GM12878 (cell line): ENCODE results near the gene FMC1. TPM values are rescaled to one million over a fixed set of nuclear protein-coding genes. Genes with fewer than 3 reads are reported as not detected.
A peak's percentile ranks its signal among the peaks of the same experiment; 100 is the strongest.

Experiments
- ATF3 ChIP-seq: IDR thresholded peaks from 2 replicates; pipeline ENCODE4 v1.6.1; 2011; ENCODE audit warnings: low read depth, mild to moderate bottlenecking, low read length, moderate library complexity, borderline replicate concordance; ENCODE audit errors: extremely low read depth
- ATF7 ChIP-seq: fragments of 450-650 bp; IDR thresholded peaks from 2 replicates; pipeline ENCODE4 v1.6.1; 2016; ENCODE audit warnings: low read depth, mild to moderate bottlenecking
- BRCA1 ChIP-seq: IDR thresholded peaks from 2 replicates; pipeline ENCODE4 v1.6.1; 2011; ENCODE audit warnings: low read depth, low read length, improper control_type of control experiment
- CBX5 ChIP-seq: sonication (generic); IDR thresholded peaks from 2 replicates; pipeline ENCODE4 v1.6.1; 2016; ENCODE audit warnings: low read depth, moderate library complexity, mild to moderate bottlenecking, inconsistent platforms
- CHD1 ChIP-seq: IDR thresholded peaks from 2 replicates; pipeline ENCODE4 v1.6.1; 2012; ENCODE audit warnings: low read depth, low read length, improper control_type of control experiment
- CREB1 ChIP-seq: IDR thresholded peaks from 2 replicates; pipeline ENCODE4 v1.6.1; 2012; ENCODE audit warnings: low read depth, mild to moderate bottlenecking, inconsistent platforms
- FOXK2 ChIP-seq: fragments of 450-650 bp; IDR thresholded peaks from 2 replicates; pipeline ENCODE4 v1.6.1; 2017; ENCODE audit warnings: mild to moderate bottlenecking, moderate library complexity
- HDAC2 ChIP-seq: fragments of 200-600 bp; sonication (generic); IDR thresholded peaks from 2 replicates; pipeline ENCODE4 v1.6.1; 2017
- IKZF2 ChIP-seq, 2 experiments: fragments of 450-650 bp; IDR thresholded peaks; 2 replicates each; pipeline ENCODE4 v1.6.1; 2017; ENCODE audit warnings: mild to moderate bottlenecking in 2 of 2, moderate library complexity in 2 of 2
- IRF4 ChIP-seq: IDR thresholded peaks from 2 replicates; pipeline ENCODE4 v1.6.1; 2011; ENCODE audit warnings: low read depth, low read length
- NKRF ChIP-seq: fragments of 450-650 bp; conservative IDR thresholded peaks from 2 replicates; pipeline ENCODE4 v1.6.1; 2017; ENCODE audit warnings: mild to moderate bottlenecking, moderate library complexity
- NR2F1 ChIP-seq: fragments of 450-650 bp; conservative IDR thresholded peaks from 2 replicates; pipeline ENCODE4 v1.6.1; 2017; ENCODE audit warnings: mild to moderate bottlenecking
- NRF1 ChIP-seq: conservative IDR thresholded peaks from 2 replicates; pipeline ENCODE4 v1.6.1; 2011; ENCODE audit warnings: mild to moderate bottlenecking, low read depth, low read length, improper control_type of control experiment
- PAX8 ChIP-seq: fragments of 450-650 bp; IDR thresholded peaks from 2 replicates; pipeline ENCODE4 v1.6.1; 2017; ENCODE audit warnings: mild to moderate bottlenecking, moderate library complexity
- POLR2AphosphoS5 ChIP-seq: IDR thresholded peaks from 2 replicates; pipeline ENCODE4 v1.6.1; 2011; ENCODE audit warnings: mild to moderate bottlenecking, low read length, inconsistent platforms
- PRDM15 ChIP-seq: fragments of 450-650 bp; formaldehyde crosslinking; IDR thresholded peaks from 2 replicates; pipeline ENCODE4 v1.4.0; 2020; ENCODE audit warnings: mild to moderate bottlenecking, moderate library complexity
- RAD51 ChIP-seq: fragments of 450-650 bp; IDR thresholded peaks from 2 replicates; pipeline ENCODE4 v1.6.1; 2016; ENCODE audit warnings: moderate library complexity, mild to moderate bottlenecking, inconsistent platforms
- RFX5 ChIP-seq: IDR thresholded peaks from 2 replicates; pipeline ENCODE4 v1.6.1; 2011; ENCODE audit warnings: low read depth, low read length, improper control_type of control experiment
- RUNX3 ChIP-seq: IDR thresholded peaks from 2 replicates; pipeline ENCODE4 v1.6.1; 2012; ENCODE audit warnings: low read length, inconsistent platforms
- STAT1 ChIP-seq: fragments of 450-650 bp; conservative IDR thresholded peaks from 2 replicates; pipeline ENCODE4 v1.6.1; 2014; ENCODE audit warnings: antibody characterized with exemption, mild to moderate bottlenecking
- SUPT20H ChIP-seq: IDR thresholded peaks from 2 replicates; pipeline ENCODE4 v1.6.1; 2011; ENCODE audit warnings: low read depth, mild to moderate bottlenecking, low read length, moderate library complexity, borderline replicate concordance; ENCODE audit not compliant: control insufficient read depth
- TCF7 ChIP-seq: IDR thresholded peaks from 2 replicates; pipeline ENCODE4 v1.6.1; 2014; ENCODE audit warnings: antibody characterized with exemption, borderline replicate concordance
- USF2 ChIP-seq: IDR thresholded peaks from 2 replicates; pipeline ENCODE4 v1.6.1; 2011; ENCODE audit warnings: low read depth, low read length, improper control_type of control experiment, borderline replicate concordance
- YY1 ChIP-seq: IDR thresholded peaks from 2 replicates; pipeline ENCODE4 v1.6.1; 2011; ENCODE audit warnings: low read depth, mild to moderate bottlenecking, low read length
- ZBED1 ChIP-seq: IDR thresholded peaks from 2 replicates; pipeline ENCODE4 v1.6.1; 2016; ENCODE audit warnings: borderline replicate concordance
- ZNF24 ChIP-seq: fragments of 450-650 bp; IDR thresholded peaks from 2 replicates; pipeline ENCODE4 v1.6.1; 2017; ENCODE audit warnings: antibody characterized with exemption, mild to moderate bottlenecking
- polyA plus RNA-seq, 11 experiments: library from polyadenylated mRNA; depleted of rRNA in 4 of 11; unstranded in 6 of 11; stranded (reverse) in 5 of 11; fragments of >200 nt; fragmentation: Nextera tagmentation in 4 of 11; fragmentation: Illumina TruSeq in 1 of 11; extraction: Ambion mirVana in 4 of 11; extraction: Trizol in 1 of 11; gene quantifications; 1 replicate in 1 of 11; 2 replicates in 10 of 11; pipeline versions ENCODE4 v1.2.1 to v1.2.3, GENCODE V29; 2011 to 2016; ENCODE audit warnings: inconsistent platforms in 2 of 11, missing spikeins in 2 of 11, low read depth in 1 of 11
- total RNA-seq, 4 experiments: library from RNA; depleted of rRNA in 3 of 4; stranded (reverse); fragments of >200 nt in 3 of 4; fragmentation: Illumina TruSeq in 1 of 4; extraction: Trizol in 1 of 4; gene quantifications; 2 replicates each; pipeline versions ENCODE4 v1.2.1 to v1.2.3, GENCODE V29; 2013 to 2021

Gene FMC1
- total and polyA plus RNA-seq, 10 of the 15 experiments (the other 5 are each of a cell fraction or from before 2014, with no cell fraction given) = 4.2 to 60.4 (median 15.6) TPM

GRCh38 chr7:139359366-139360209 lies 18.5 kb downstream of the FMC1 start, which contains the start of gene LUC7L2 (continued):
- TF ChIP-seq USF2 = no peak; the same call in 1 of the 2 replicates
- peak; percentile 61 to 70; a peak in 3 of 4 replicates for TF ChIP-seq IKZF2 (IDR thresholded peaks at IDR 0.05)
- TF ChIP-seq CBX5 = peak; percentile 22; the same call in 1 of the 2 replicates
- no peak for TF ChIP-seq TCF7
- no peak for TF ChIP-seq SUPT20H
- TF ChIP-seq FOXK2 = no peak
- peak; percentile 87 for TF ChIP-seq CREB1
- no peak for TF ChIP-seq CHD1
- TF ChIP-seq PAX8 = no peak
- TF ChIP-seq YY1 = peak; percentile 74
- peak; percentile 98 for TF ChIP-seq POLR2AphosphoS5
- peak; percentile 13; the same call in 1 of the 2 replicates for TF ChIP-seq NRF1
- no peak for TF ChIP-seq ATF7
- TF ChIP-seq HDAC2 = no peak
- TF ChIP-seq NKRF = peak; percentile 79
- peak; percentile 70; the same call in 1 of the 2 replicates for TF ChIP-seq ZBED1
- peak; percentile 98 for TF ChIP-seq BRCA1
- no peak for TF ChIP-seq RAD51
- TF ChIP-seq IRF4 = no peak
- no peak for TF ChIP-seq PRDM15 (CRISPR knock-in tag)
- TF ChIP-seq RUNX3 = peak; percentile 76
- TF ChIP-seq STAT1 = peak; percentile 53; the same call in 1 of the 2 replicates
- TF ChIP-seq ATF3 = no peak
- TF ChIP-seq NR2F1 = no peak
- peak; percentile 49; the same call in 1 of the 2 replicates for TF ChIP-seq RFX5
- 0 out of 2 replicates have a peak, but pooled peaks have one; percentile 46 for TF ChIP-seq ZNF24
